ENCODE results near the gene GALNT12. TPM values are rescaled to one million over a fixed set of nuclear protein-coding genes. Genes with fewer than 3 reads are reported as not detected.

The GALNT12 gene
- total RNA-seq, 1 experiment from 2014 or later: 3.3 TPM

DNA sequence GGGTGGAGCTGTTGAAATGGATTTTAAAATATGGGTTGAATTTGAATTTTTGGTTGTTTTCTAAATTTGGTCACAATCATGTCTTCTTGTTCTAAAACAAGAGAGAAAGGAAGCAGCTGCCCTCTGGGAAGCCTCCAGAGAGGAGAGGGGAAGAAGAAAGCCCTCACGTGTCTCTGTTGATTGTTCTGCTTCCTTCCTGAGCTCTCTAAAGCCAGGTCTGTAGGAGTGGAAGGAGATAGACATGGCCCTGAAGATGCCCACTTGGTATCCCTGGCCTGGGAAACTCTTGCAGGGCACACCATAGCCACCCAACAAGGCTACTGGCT is 59.6 kb downstream of the GALNT12 start:
- BruUV-seq (replicated peaks): no TSS peak
- POLR2A ChIA-PET: no interaction called here
- CTCF ChIA-PET: interaction anchor here (0.6 kb wide), 1 partner anchor 133 kb away, joined by 6 read pairs; no protein-coding TSS in a partner anchor
- no peak overlapping the region for H3K4me3 ChIP-seq (ENCODE audit: low read depth in 2 of 2, low read length in 2 of 2)
- no peaks in the 10 kb centered on the region for H3K9me3 ChIP-seq (ENCODE audit: control insufficient read depth, insufficient read depth, low read depth, low read length)
- no peak overlapping the region; the same call in 1 of the 2 replicates for H3K27ac ChIP-seq (ENCODE audit: low read length)
- ATAC-seq: no peak
- H3K36me3 ChIP-seq (ENCODE audit: control insufficient read depth, insufficient read depth, low read length): no peaks in the 10 kb centered on the region
- no peak for TF ChIP-seq POLR2AphosphoS5 (IDR thresholded peaks at IDR 0.05; ENCODE audit: low read depth, low read length)
- TF ChIP-seq, protein P1, sequence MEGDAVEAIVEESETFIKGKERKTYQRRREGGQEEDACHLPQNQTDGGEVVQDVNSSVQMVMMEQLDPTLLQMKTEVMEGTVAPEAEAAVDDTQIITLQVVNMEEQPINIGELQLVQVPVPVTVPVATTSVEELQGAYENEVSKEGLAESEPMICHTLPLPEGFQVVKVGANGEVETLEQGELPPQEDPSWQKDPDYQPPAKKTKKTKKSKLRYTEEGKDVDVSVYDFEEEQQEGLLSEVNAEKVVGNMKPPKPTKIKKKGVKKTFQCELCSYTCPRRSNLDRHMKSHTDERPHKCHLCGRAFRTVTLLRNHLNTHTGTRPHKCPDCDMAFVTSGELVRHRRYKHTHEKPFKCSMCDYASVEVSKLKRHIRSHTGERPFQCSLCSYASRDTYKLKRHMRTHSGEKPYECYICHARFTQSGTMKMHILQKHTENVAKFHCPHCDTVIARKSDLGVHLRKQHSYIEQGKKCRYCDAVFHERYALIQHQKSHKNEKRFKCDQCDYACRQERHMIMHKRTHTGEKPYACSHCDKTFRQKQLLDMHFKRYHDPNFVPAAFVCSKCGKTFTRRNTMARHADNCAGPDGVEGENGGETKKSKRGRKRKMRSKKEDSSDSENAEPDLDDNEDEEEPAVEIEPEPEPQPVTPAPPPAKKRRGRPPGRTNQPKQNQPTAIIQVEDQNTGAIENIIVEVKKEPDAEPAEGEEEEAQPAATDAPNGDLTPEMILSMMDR (IDR thresholded peaks at IDR 0.05): no peak
- no peaks in the 10 kb centered on the region for H3K27me3 ChIP-seq (ENCODE audit: control insufficient read depth, insufficient read depth, low read length)
- in situ Hi-C loops (cut with HindIII; ENCODE audit: low pct_unique_long_range_greater_than_20kb, low sequenced_read_pairs): no loop called here
- no peaks in the 10 kb centered on the region for H3K4me1 ChIP-seq (ENCODE audit: control insufficient read depth, insufficient read depth, low read length)
- intact Hi-C loops (cut with micrococcal nuclease; ENCODE audit: unreplicated experiment): no loop called here
- DNase-seq (ENCODE audit: low read depth, low spot score): no peak

DNA sequence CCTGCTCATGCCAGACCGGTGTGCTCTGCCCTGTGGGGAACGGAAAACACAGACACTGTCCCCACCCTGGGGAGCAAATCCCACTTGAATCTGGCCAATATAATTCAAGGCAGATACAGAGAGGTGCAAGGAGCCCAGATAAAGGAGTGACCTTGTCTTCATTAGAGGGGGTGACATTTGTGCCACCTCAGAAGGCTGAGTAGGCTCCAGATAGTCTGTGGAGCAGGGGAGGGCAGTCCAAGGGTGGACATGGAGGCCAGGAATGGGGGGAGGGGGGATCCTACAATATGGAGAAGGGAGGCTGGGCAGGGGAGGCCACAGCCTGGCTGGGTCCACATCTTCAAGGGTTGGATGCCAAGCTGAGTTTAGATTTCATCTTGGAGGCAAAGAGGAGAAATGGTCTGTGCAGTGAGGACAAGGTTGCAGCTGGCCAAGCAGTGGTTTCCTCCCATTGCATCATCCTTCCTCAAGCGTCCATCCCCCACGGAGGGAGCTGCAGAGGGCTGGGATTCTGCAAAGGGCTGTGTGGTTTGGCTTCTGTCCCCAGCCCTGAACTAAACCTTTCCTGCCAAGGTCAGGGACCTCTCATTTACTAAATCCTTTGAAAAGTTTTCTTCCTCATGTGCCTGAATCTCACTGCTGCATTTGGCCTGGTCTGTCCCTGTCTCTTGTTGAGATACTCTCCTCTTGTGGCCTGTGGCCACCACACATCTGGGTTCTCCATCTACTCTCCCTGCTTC is 60.1 kb downstream of the GALNT12 start:
- BruUV-seq (replicated peaks): no TSS peak
- Histone ChIP-seq H3K27ac (ENCODE audit: low read length) (no peak overlapping the region; the same call in 1 of the 2 replicates), H3K9me3 (ENCODE audit: control insufficient read depth, insufficient read depth, low read depth, low read length) (no peaks in the 10 kb centered on the region), H3K27me3 (ENCODE audit: control insufficient read depth, insufficient read depth, low read length) (no peaks in the 10 kb centered on the region), H3K36me3 (ENCODE audit: control insufficient read depth, insufficient read depth, low read length) (no peaks in the 10 kb centered on the region), H3K4me3 (ENCODE audit: low read depth in 2 of 2, low read length in 2 of 2) (no peak overlapping the region), H3K4me1 (ENCODE audit: control insufficient read depth, insufficient read depth, low read length) (no peaks in the 10 kb centered on the region)
- intact Hi-C loops (cut with micrococcal nuclease; ENCODE audit: unreplicated experiment) (no loop called here), in situ Hi-C loops (cut with HindIII; ENCODE audit: low pct_unique_long_range_greater_than_20kb, low sequenced_read_pairs) (no loop called here)
- TF ChIP-seq POLR2AphosphoS5 (IDR thresholded peaks at IDR 0.05; ENCODE audit: low read depth, low read length) (no peak), SIN3A (IDR thresholded peaks at IDR 0.05; ENCODE audit: borderline replicate concordance, insufficient read depth, low read depth, low read length) (no peak), TCF7L2 (IDR thresholded peaks at IDR 0.05; ENCODE audit: low read depth, low read length) (no peak)
- TF ChIP-seq, protein P1 (IDR thresholded peaks at IDR 0.05): no peak
- TF ChIP-seq, protein P2, sequence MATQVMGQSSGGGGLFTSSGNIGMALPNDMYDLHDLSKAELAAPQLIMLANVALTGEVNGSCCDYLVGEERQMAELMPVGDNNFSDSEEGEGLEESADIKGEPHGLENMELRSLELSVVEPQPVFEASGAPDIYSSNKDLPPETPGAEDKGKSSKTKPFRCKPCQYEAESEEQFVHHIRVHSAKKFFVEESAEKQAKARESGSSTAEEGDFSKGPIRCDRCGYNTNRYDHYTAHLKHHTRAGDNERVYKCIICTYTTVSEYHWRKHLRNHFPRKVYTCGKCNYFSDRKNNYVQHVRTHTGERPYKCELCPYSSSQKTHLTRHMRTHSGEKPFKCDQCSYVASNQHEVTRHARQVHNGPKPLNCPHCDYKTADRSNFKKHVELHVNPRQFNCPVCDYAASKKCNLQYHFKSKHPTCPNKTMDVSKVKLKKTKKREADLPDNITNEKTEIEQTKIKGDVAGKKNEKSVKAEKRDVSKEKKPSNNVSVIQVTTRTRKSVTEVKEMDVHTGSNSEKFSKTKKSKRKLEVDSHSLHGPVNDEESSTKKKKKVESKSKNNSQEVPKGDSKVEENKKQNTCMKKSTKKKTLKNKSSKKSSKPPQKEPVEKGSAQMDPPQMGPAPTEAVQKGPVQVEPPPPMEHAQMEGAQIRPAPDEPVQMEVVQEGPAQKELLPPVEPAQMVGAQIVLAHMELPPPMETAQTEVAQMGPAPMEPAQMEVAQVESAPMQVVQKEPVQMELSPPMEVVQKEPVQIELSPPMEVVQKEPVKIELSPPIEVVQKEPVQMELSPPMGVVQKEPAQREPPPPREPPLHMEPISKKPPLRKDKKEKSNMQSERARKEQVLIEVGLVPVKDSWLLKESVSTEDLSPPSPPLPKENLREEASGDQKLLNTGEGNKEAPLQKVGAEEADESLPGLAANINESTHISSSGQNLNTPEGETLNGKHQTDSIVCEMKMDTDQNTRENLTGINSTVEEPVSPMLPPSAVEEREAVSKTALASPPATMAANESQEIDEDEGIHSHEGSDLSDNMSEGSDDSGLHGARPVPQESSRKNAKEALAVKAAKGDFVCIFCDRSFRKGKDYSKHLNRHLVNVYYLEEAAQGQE (IDR thresholded peaks at IDR 0.05; ENCODE audit: insufficient read depth in 1 of 2, low read depth in 2 of 2, low read length in 1 of 2): no peak
- ChIA-PET CTCF (no interaction called here), POLR2A (no interaction called here)
- ATAC-seq (no peak), DNase-seq (ENCODE audit: low read depth, low spot score) (no peak)
